SK-N-SH (cell line): ENCODE data around the gene ELMO1. TPM values are rescaled to one million over a fixed set of nuclear protein-coding genes. Genes with fewer than 3 reads are reported as not detected.

Experiments
- CTCF ChIA-PET: fragments of 300-600, 350-600 bp; formaldehyde crosslinking; extraction: SDS; loops from one replicate; lab custom pipeline; 2021; lab: Yijun Ruan, JAX
- POLR2A ChIA-PET: fragments of 350-600 bp; sonication (Branson Sonifier 250); formaldehyde crosslinking; extraction: SDS; loops from one replicate; lab custom pipeline; 2020; ENCODE audit warnings: antibody characterized with exemption, inconsistent platforms; lab: Yijun Ruan, JAX
- DNase-seq: peaks from one replicate; pipeline ENCODE4 v3.0.0; 2012
- H2AFZ ChIP-seq: fragments of 200-600 bp; sonication (generic); 2 replicates; pipeline ENCODE4 v1.8.1; 2016; ENCODE audit warnings: antibody characterized with exemption, mild to moderate bottlenecking, low read depth
- H3F3A ChIP-seq: fragments of 200-600 bp; sonication (generic); replicated peaks from 2 replicates; pipeline ENCODE3; 2016; ENCODE audit warnings: antibody characterized with exemption, mild to moderate bottlenecking; ENCODE audit not compliant: insufficient read depth
- H3K27ac ChIP-seq, 2 experiments: fragments of 200-500 bp in 1 of 2; fragments of 200-600 bp in 1 of 2; sonication (Bioruptor generic) in 1 of 2; sonication (generic), shearing (Covaris generic) in 1 of 2; 2 replicates each; pipeline versions ENCODE4 v1.5.1 to v1.6.1; 2014 to 2016; ENCODE audit warnings: low read depth in 2 of 2, inconsistent platforms in 1 of 2, low read length in 1 of 2, mild to moderate bottlenecking in 1 of 2, mixed read lengths in 1 of 2
- H3K27me3 ChIP-seq: fragments of 200-600 bp; sonication (generic), shearing (Covaris generic); 2 replicates; pipeline ENCODE4 v1.6.1; 2016; ENCODE audit warnings: mixed run types; ENCODE audit not compliant: insufficient read depth
- H3K36me3 ChIP-seq, 2 experiments: fragments of 200-500 bp in 1 of 2; fragments of 200-600 bp in 1 of 2; sonication (Bioruptor generic) in 1 of 2; sonication (generic) in 1 of 2; replicated peaks in 1 of 2; 2 replicates each; pipeline versions ENCODE3 to v1.5.1; 2014 to 2016; ENCODE audit warnings: low read length in 1 of 2, mild to moderate bottlenecking in 1 of 2; ENCODE audit not compliant: insufficient read depth in 2 of 2, control insufficient read depth in 1 of 2
- H3K4me1 ChIP-seq, 2 experiments: fragments of 200-500 bp in 1 of 2; fragments of 200-600 bp in 1 of 2; sonication (Bioruptor generic) in 1 of 2; sonication (generic), shearing (Covaris generic) in 1 of 2; 2 replicates each; pipeline versions ENCODE4 v1.5.1 to v1.6.1; 2014 to 2016; ENCODE audit warnings: low read depth in 1 of 2, low read length in 1 of 2, mixed run types in 1 of 2; ENCODE audit not compliant: insufficient read depth in 2 of 2, control insufficient read depth in 1 of 2
- H3K4me2 ChIP-seq: fragments of 200-600 bp; sonication (generic), shearing (Covaris generic); 2 replicates; pipeline ENCODE4 v1.6.1; 2017; ENCODE audit warnings: mixed run types
- H3K4me3 ChIP-seq, 2 experiments: fragments of 200-500 bp in 1 of 2; fragments of 200-600 bp in 1 of 2; sonication (Bioruptor generic) in 1 of 2; sonication (generic), shearing (Covaris generic) in 1 of 2; 2 replicates each; pipeline versions ENCODE4 v1.5.1 to v1.8.1; 2014 to 2016; ENCODE audit warnings: low read depth in 2 of 2, inconsistent platforms in 1 of 2, low read length in 1 of 2, mild to moderate bottlenecking in 1 of 2, mixed read lengths in 1 of 2, moderate library complexity in 1 of 2
- H3K79me2 ChIP-seq: fragments of 200-600 bp; sonication (generic); 2 replicates; pipeline ENCODE4 v1.8.1; 2017; ENCODE audit warnings: mild to moderate bottlenecking; ENCODE audit not compliant: insufficient read depth
- H3K9ac ChIP-seq: fragments of 200-600 bp; sonication (generic); 2 replicates; pipeline ENCODE4 v1.6.1; 2017; ENCODE audit warnings: mixed run types
- H3K9me2 ChIP-seq: fragments of 200-600 bp; sonication (generic); 2 replicates; pipeline ENCODE4 v1.6.1; 2017; ENCODE audit warnings: mixed run types
- H3K9me3 ChIP-seq: fragments of 200-600 bp; sonication (generic); 2 replicates; pipeline ENCODE4 v1.6.1; 2017; ENCODE audit warnings: mixed run types, mild to moderate bottlenecking, moderate library complexity
- H4K20me1 ChIP-seq: fragments of 200-600 bp; sonication (generic); 2 replicates; pipeline ENCODE4 v1.6.1; 2017; ENCODE audit warnings: mild to moderate bottlenecking, mixed run types; ENCODE audit not compliant: insufficient read depth
- ELF1 ChIP-seq: IDR thresholded peaks from 2 replicates; pipeline ENCODE4 v1.4.0; 2012
- EP300 ChIP-seq, 2 experiments: IDR thresholded peaks; 2 replicates each; pipeline versions ENCODE4 v1.4.0 to v1.6.1; 2012; ENCODE audit warnings: borderline replicate concordance in 1 of 2, low read depth in 1 of 2, low read length in 1 of 2
- EZH2phosphoT487 ChIP-seq: fragments of 200-600 bp; sonication (generic); IDR thresholded peaks from 2 replicates; pipeline ENCODE4 v1.6.1; 2017; ENCODE audit warnings: low read depth, mixed run types, mild to moderate bottlenecking, antibody characterized with exemption, moderate library complexity, borderline replicate concordance
- FOSL2 ChIP-seq: IDR thresholded peaks from 2 replicates; pipeline ENCODE4 v1.4.0; 2012; ENCODE audit warnings: low read depth, mild to moderate bottlenecking, moderate library complexity, borderline replicate concordance
- FOXJ3 ChIP-seq: sonication (generic); formaldehyde crosslinking; IDR thresholded peaks from 2 replicates; pipeline ENCODE4 v1.5.1; 2020; ENCODE audit warnings: mild to moderate bottlenecking, missing genetic modification reagents
- FOXM1 ChIP-seq: IDR thresholded peaks from 2 replicates; pipeline ENCODE4 v1.4.0; 2012; ENCODE audit warnings: low read depth, mild to moderate bottlenecking
- GABPA ChIP-seq: IDR thresholded peaks from 2 replicates; pipeline ENCODE4 v1.4.0; 2012; ENCODE audit warnings: low read depth, mild to moderate bottlenecking
- GATA2 ChIP-seq: sonication (generic); formaldehyde crosslinking; IDR thresholded peaks from 2 replicates; pipeline ENCODE4 v1.5.0; 2020; ENCODE audit warnings: mild to moderate bottlenecking, missing genetic modification reagents
- MEF2A ChIP-seq: IDR thresholded peaks from 2 replicates; pipeline ENCODE4 v1.4.0; 2012; ENCODE audit warnings: low read depth, borderline replicate concordance
- MXI1 ChIP-seq: IDR thresholded peaks from 2 replicates; pipeline ENCODE4 v1.6.1; 2012; ENCODE audit warnings: mild to moderate bottlenecking, low read depth, low read length, improper control_type of control experiment
- NFIC ChIP-seq: IDR thresholded peaks from 2 replicates; pipeline ENCODE4 v1.4.0; 2012; ENCODE audit warnings: borderline replicate concordance
- NRF1 ChIP-seq: IDR thresholded peaks from 2 replicates; pipeline ENCODE4 v1.6.1; 2012; ENCODE audit warnings: low read depth, mild to moderate bottlenecking, low read length
- RAD21 ChIP-seq: IDR thresholded peaks from 2 replicates; pipeline ENCODE4 v1.6.1; 2012; ENCODE audit warnings: mild to moderate bottlenecking, low read length
- YY1 ChIP-seq: IDR thresholded peaks from 2 replicates; pipeline ENCODE4 v1.4.0; 2012; ENCODE audit warnings: low read depth, mild to moderate bottlenecking
- WGBS: methylation state at CpG from one replicate; pipeline ENCODE4 v1.1.6; 2017; ENCODE audit warnings: low lambda C conversion rate; 5-methylcytosine and 5-hydroxymethylcytosine counted together
- polyA plus RNA-seq, 3 experiments: library from polyadenylated mRNA; depleted of rRNA; stranded (reverse); fragments of >200 nt; gene quantifications; 2 replicates each; pipeline ENCODE4 v1.2.3, GENCODE V29; 2012
- TF ChIP-seq, protein P1 (sequence below): IDR thresholded peaks from 2 replicates; pipeline ENCODE4 v1.6.1; 2012; ENCODE audit warnings: mild to moderate bottlenecking, low read depth, low read length, moderate library complexity
- TF ChIP-seq, protein P2 (sequence below): IDR thresholded peaks from 2 replicates; pipeline ENCODE4 v1.4.0; 2012; ENCODE audit warnings: low read depth, borderline replicate concordance

ELMO1 gene
- polyA plus RNA-seq, 1 of the 3 experiments (the other 2 are of a cell fraction): 0.64 TPM

DNA sequence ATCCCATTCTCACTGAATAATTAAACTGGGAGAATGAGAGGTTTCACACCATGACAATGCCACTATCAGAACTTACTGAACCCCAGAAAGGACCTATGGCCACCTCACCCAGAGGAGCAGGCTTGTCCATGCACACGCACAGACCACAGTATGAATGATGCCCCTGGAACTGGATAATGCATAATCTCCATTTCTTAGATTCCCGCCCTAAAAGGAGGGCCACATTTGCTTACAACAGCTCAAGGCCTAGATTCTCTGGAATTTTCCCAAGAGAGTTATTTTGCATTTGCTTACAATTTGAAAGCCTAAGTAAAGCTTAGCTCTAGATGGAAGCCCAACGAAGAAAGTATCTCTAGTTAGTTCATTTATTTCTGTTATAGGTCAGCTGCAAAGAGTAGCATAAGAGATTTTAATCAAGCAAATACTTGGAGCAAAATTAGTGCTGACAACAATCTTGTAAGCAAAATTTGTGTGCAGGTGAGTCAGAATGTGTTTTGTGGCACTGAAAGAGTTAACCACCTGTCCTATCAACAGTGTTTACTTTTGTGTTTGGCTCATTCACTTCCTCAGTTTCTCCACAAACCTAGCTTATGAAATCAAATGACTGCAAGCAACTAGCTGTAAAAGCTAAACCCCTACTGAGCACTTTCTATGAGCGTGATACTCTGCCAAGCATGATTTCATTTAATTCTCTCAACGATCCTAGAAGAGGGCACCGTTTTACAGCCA lies 32.1 kb downstream of the ELMO1 start:
- Histone ChIP-seq H3F3A (no peaks in the 10 kb centered on the region), H3K4me3 (no peak overlapping the region), H2AFZ (no peak overlapping the region), H3K4me1 (peaks cover 0 to 10% of the 10 kb centered on the region in 2 experiments; a peak in 1 of 4 replicates), H3K36me3 (no peaks in the 10 kb centered on the region), H3K9ac (no peak overlapping the region), H3K79me2 (no peaks in the 10 kb centered on the region), H3K9me2 (no peaks in the 10 kb centered on the region), H3K27me3 (no peaks in the 10 kb centered on the region), H4K20me1 (no peaks in the 10 kb centered on the region), H3K4me2 (no peak overlapping the region), H3K27ac (no peak overlapping the region), H3K9me3 (no peaks in the 10 kb centered on the region)
- TF ChIP-seq, protein P1, sequence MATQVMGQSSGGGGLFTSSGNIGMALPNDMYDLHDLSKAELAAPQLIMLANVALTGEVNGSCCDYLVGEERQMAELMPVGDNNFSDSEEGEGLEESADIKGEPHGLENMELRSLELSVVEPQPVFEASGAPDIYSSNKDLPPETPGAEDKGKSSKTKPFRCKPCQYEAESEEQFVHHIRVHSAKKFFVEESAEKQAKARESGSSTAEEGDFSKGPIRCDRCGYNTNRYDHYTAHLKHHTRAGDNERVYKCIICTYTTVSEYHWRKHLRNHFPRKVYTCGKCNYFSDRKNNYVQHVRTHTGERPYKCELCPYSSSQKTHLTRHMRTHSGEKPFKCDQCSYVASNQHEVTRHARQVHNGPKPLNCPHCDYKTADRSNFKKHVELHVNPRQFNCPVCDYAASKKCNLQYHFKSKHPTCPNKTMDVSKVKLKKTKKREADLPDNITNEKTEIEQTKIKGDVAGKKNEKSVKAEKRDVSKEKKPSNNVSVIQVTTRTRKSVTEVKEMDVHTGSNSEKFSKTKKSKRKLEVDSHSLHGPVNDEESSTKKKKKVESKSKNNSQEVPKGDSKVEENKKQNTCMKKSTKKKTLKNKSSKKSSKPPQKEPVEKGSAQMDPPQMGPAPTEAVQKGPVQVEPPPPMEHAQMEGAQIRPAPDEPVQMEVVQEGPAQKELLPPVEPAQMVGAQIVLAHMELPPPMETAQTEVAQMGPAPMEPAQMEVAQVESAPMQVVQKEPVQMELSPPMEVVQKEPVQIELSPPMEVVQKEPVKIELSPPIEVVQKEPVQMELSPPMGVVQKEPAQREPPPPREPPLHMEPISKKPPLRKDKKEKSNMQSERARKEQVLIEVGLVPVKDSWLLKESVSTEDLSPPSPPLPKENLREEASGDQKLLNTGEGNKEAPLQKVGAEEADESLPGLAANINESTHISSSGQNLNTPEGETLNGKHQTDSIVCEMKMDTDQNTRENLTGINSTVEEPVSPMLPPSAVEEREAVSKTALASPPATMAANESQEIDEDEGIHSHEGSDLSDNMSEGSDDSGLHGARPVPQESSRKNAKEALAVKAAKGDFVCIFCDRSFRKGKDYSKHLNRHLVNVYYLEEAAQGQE: no peak
- TF ChIP-seq RAD21 (no peak), EZH2phosphoT487 (no peak), YY1 (no peak), MEF2A (no peak), MXI1 (no peak), ELF1 (no peak), NFIC (no peak), GATA2 (CRISPR knock-in tag) (no peak)
- WGBS: 18% methylated on average over 6 of the region's 6 CpGs
- DNase-seq: no peak
- ChIA-PET POLR2A (no interaction called here), CTCF (interaction anchor here (1.2 kb wide), 1 partner anchor 39 kb away, joined by 4 read pairs; no protein-coding TSS in a partner anchor)

- H3K79me2 ChIP-seq: no peaks in the 10 kb centered on the region
- ChIA-PET CTCF (no interaction called here), POLR2A (no interaction called here)
- H3K36me3 ChIP-seq: no peaks in the 10 kb centered on the region
- no peak for DNase-seq
- H3K9me3 ChIP-seq: no peaks in the 10 kb centered on the region
- peaks cover 0 to 2% of the 10 kb centered on the region in 2 experiments; a peak in 1 of 4 replicates for H3K4me1 ChIP-seq
- no peaks in the 10 kb centered on the region for H3F3A ChIP-seq
- H3K9ac ChIP-seq: no peak overlapping the region
- no peaks in the 10 kb centered on the region for H4K20me1 ChIP-seq
- 7% methylated on average over 1 of the region's 1 CpG for WGBS
- H3K27ac ChIP-seq: no peak overlapping the region
- no peak overlapping the region for H3K4me2 ChIP-seq
- H3K27me3 ChIP-seq: no peaks in the 10 kb centered on the region
- H3K4me3 ChIP-seq: no peak overlapping the region
- H2AFZ ChIP-seq: no peak overlapping the region
- no peaks in the 10 kb centered on the region for H3K9me2 ChIP-seq
- no peak for TF ChIP-seq EP300 (IDR thresholded peaks at IDR 0.05; ENCODE audit: borderline replicate concordance in 1 of 2, low read depth in 1 of 2, low read length in 1 of 2)
- TF ChIP-seq GABPA: no peak
- no peak for TF ChIP-seq MEF2A
- TF ChIP-seq, protein P1: no peak
- TF ChIP-seq, protein P2, sequence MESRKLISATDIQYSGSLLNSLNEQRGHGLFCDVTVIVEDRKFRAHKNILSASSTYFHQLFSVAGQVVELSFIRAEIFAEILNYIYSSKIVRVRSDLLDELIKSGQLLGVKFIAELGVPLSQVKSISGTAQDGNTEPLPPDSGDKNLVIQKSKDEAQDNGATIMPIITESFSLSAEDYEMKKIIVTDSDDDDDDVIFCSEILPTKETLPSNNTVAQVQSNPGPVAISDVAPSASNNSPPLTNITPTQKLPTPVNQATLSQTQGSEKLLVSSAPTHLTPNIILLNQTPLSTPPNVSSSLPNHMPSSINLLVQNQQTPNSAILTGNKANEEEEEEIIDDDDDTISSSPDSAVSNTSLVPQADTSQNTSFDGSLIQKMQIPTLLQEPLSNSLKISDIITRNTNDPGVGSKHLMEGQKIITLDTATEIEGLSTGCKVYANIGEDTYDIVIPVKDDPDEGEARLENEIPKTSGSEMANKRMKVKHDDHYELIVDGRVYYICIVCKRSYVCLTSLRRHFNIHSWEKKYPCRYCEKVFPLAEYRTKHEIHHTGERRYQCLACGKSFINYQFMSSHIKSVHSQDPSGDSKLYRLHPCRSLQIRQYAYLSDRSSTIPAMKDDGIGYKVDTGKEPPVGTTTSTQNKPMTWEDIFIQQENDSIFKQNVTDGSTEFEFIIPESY: no peak
- no peak for TF ChIP-seq FOSL2
- no peak for TF ChIP-seq NRF1
- TF ChIP-seq FOXJ3 (CRISPR knock-in tag): no peak
- no peak for TF ChIP-seq FOXM1
- TF ChIP-seq MXI1: no peak
Measured at GRCh38 chr7:37415629-37416028, 33.0 kb downstream of the ELMO1 start.
